Thymus (tissue), 11 donors: ENCODE data around the gene ELP4. TPM values are rescaled to one million over a fixed set of nuclear protein-coding genes. Genes with fewer than 3 reads are reported as not detected.
A peak's percentile ranks its signal among the peaks of the same experiment; 100 is the strongest.

Source experiments
- DNase-seq, 9 donors: peaks; one replicate each; pipeline ENCODE4 v3.0.0-alpha.2; 2013; ENCODE audit warnings: low spot score in 9 of 9, low read depth in 6 of 9, missing footprints in 1 of 9
- H3K27ac ChIP-seq, 2 donors: one replicate each; pipeline ENCODE4 v1.5.1; 2013; ENCODE audit warnings: control low read depth in 1 of 2, low read depth in 1 of 2, low read length in 1 of 2, mild to moderate bottlenecking in 1 of 2, moderate library complexity in 1 of 2
- H3K27me3 ChIP-seq, 2 donors: one replicate each; pipeline ENCODE4 v1.5.1; 2013; ENCODE audit warnings: low read length in 1 of 2; ENCODE audit not compliant: control insufficient read depth in 2 of 2, insufficient read depth in 1 of 2
- H3K36me3 ChIP-seq, 2 donors: one replicate each; pipeline ENCODE4 v1.5.1; 2013; ENCODE audit warnings: low read length in 1 of 2, mild to moderate bottlenecking in 1 of 2, moderate library complexity in 1 of 2; ENCODE audit not compliant: control insufficient read depth in 2 of 2, insufficient read depth in 2 of 2
- H3K4me1 ChIP-seq, 2 donors: one replicate each; pipeline ENCODE4 v1.5.1; 2013; ENCODE audit warnings: low read length in 2 of 2; ENCODE audit not compliant: control insufficient read depth in 2 of 2, insufficient read depth in 2 of 2
- H3K4me3 ChIP-seq, 2 donors: one replicate each; pipeline ENCODE4 v1.5.1; 2013; ENCODE audit warnings: low read length in 2 of 2, control low read depth in 1 of 2, mild to moderate bottlenecking in 1 of 2
- H3K9me3 ChIP-seq, 2 donors: one replicate each; pipeline ENCODE4 v1.5.1; 2013; ENCODE audit warnings: low read length in 1 of 2, mild to moderate bottlenecking in 1 of 2; ENCODE audit not compliant: control insufficient read depth in 2 of 2, insufficient read depth in 1 of 2
- WGBS: extraction: QIAGEN DNeasy Blood & Tissue Kit; methylation state at CpG from one replicate; pipeline ENCODE4 v1.1.7; 2013; 5-methylcytosine and 5-hydroxymethylcytosine counted together
- polyA plus RNA-seq: library from polyadenylated mRNA; stranded (reverse); fragments of 200-250 nt; gene quantifications from one replicate; pipeline ENCODE4 v1.2.3, GENCODE V29; 2013
- total RNA-seq: library from RNA; stranded (reverse); fragments of 120-200 nt; gene quantifications from one replicate; pipeline ENCODE4 v1.2.4, GENCODE V29; 2013
- donor health status: healthy.

ELP4 gene
- total and polyA plus RNA-seq, 2 donors, result 20.6 to 26.8 TPM

GRCh38 chr11:31809541-31809856, 299.9 kb downstream of the ELP4 start:
- H3K27ac ChIP-seq, result no peak overlapping the region
- no peak for DNase-seq
- WGBS, result 19% methylated on average over 6 of the region's 6 CpGs
- H3K9me3 ChIP-seq, result peaks cover 0 to 8% of the 10 kb centered on the region in 2 donors
- no peak overlapping the region for H3K4me3 ChIP-seq
- peaks cover 88 to 100% of the 10 kb centered on the region in 2 donors for H3K27me3 ChIP-seq
- H3K36me3 ChIP-seq, result no peaks in the 10 kb centered on the region
- H3K4me1 ChIP-seq, result peaks cover 13 to 46% of the 10 kb centered on the region in 2 donors

DNA sequence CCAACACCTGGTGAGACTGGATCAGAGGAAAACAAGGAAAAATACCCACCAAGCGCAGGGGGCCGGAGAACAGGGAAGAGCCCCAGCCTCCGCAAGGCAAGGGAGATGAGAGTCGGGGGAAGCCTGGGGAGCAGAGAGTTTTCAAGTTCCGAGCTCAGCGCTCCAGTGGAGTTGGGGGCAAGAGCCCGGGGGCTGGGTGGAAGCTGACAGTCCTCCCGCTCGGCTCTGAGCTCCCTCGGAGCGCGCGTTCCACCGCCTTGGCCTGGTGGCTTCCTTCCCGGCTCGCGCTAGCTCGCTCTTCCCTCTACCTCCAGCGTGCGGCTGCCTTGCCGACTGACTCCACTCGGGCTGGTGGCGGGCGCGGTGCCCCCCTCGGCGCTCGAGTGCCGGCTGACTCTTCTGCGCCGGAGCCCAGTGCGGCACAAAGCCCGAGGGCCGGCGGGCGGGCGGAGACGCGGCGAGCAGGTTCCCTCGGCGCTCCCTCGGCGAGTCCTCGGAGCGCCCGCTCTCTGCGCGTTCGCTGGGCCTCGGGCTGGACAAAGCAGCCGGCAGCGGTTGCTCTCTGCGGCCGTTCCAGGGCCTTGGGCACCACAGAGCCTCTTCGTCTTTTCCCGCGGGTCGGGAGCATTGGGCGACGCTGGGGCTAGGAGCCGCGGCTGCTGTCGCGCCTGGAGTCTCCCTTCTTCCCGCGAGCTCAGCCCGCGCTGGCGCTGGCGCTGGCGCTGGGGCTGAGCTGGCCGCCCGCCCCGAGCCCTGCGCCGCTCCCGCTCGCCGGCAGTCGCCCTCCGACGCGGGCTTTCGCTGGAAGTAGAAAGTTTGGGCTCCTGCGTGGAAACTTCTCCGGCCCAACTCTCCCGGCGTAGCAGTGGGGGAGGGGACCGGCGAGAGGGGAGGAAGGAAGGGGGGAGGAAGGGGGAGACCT, 300.6 kb downstream of the ELP4 start:
- WGBS, result 3% methylated on average over 91 of the region's 91 CpGs
- H3K9me3 ChIP-seq, result peaks cover 0 to 8% of the 10 kb centered on the region in 2 donors
- DNase-seq, result no peak
- no peak overlapping the region for H3K27ac ChIP-seq
- H3K27me3 ChIP-seq, result peaks cover 87 to 100% of the 10 kb centered on the region in 2 donors
- H3K36me3 ChIP-seq, result no peaks in the 10 kb centered on the region
- H3K4me1 ChIP-seq, result peaks cover 13 to 45% of the 10 kb centered on the region in 2 donors
- H3K4me3 ChIP-seq, result peak overlapping the region in 1 of 2 donors; percentile 46

GRCh38 chr11:31810779-31811647, 301.4 kb downstream of the ELP4 start, which contains the start of gene PAX6:
Gene PAX6, minus strand, starts transcription at chr11:31811322. Its CDS starts 4,911 bp downstream, at chr11:31806411.
- H3K9me3 ChIP-seq, result peaks cover 0 to 8% of the 10 kb centered on the region in 2 donors
- peaks cover 86 to 100% of the 10 kb centered on the region in 2 donors for H3K27me3 ChIP-seq
- H3K4me1 ChIP-seq, result peaks cover 13 to 46% of the 10 kb centered on the region in 2 donors
- DNase-seq, result peak; percentile 29 to 81 (median 55)
- H3K4me3 ChIP-seq, result peak within 1 kb of the TSS in 1 of 2 donors; percentile 46
- H3K36me3 ChIP-seq, result no peaks in the 10 kb centered on the region
- WGBS, result 2% methylated on average over 49 of the region's 49 CpGs
- H3K27ac ChIP-seq, result no peak within 1 kb of the TSS

DNA sequence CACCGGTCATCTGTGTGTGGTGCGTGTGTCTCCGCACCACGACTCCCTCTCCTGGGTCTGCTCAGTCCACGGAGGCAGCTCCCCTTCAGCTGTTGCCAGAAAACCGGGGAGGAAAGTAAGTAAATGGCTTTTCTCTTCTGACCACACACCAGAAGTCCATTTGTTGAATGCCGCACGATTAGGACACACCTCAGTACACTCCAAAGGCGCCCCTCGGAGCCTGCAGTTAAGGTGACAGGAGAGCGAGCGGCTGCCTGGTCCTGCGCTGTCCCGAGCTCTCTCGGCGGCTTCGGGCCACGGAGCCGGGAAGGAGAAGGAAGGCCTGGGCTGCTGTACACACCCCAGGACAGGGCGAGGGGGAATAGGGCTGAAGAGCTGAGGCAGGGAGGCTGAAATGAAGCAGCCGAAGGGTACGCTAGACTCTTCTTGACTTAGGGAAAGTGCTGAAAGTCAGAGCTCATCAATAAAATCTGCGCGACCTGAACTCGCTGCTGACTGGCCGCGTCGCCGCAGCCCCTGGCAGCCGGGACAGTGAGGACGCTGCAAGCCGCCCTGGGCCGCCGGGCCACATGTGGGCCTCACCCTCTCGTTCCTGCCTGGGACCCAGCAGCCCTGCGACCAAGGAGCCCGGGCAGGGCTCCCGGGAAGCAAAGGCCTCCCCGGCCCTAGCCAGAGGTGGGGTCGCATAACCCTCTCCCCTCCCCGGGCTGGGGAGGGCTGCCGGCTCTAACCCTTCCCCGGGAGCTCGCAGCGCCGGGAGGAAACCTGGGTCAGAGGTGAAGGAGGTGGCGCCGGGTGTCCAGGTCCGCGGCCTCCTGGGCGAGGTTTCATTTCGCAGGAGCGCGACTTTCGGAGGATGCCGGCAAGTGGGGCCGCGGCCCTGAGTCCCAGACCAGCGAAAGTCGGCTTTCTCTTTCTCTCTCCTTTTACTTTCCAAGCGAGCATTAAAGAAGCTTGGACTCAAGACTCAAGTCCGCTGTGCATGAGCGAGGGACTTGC, 303.1 kb downstream of the ELP4 start:
- 3% methylated on average over 63 of the region's 63 CpGs for WGBS
- Histone ChIP-seq H3K9me3 (peaks cover 0 to 7% of the 10 kb centered on the region in 2 donors), H3K4me3 (peak overlapping the region in 1 of 2 donors; percentile 33), H3K4me1 (peaks cover 21 to 51% of the 10 kb centered on the region in 2 donors), H3K27me3 (peaks cover 94 to 100% of the 10 kb centered on the region in 2 donors), H3K27ac (no peak overlapping the region), H3K36me3 (no peaks in the 10 kb centered on the region)
- no peak for DNase-seq

DNA sequence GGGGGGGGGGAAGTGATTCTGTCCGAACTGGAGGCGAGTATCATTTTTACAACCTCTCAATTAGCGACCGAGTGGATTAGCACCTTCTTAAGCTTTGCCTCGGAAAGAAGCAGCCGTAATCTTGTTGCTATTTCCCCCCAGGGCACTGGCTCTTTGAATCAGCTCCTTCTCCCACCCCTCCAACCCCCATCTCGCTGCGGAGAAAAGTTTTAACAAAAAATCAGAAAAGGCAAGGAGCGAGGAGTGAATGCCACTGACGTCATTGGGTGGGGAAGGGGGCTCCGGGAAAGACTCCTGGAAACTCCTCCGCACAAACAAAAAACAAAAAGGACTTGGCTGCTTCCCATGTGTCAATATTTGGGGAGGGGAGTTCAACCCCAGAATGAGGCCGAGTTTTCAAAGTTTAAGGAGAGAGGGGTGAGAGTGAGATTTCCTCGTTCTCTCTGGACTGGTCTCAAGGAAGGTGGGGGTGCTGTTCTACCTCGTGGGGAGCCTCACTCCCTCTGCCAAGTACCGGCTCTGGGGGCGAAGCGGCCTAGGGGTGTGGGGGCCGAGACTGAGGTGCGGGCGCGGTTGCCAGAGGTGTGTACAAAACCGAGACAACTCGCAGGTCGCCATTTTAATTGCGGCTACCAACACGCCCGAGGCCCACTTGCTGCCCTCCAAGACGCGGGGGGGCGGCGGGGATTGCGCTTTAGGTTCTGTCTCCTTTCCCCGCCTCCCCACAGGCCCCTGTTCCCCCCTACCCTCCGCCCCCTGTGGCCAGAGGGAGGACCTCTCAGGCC, 304.0 kb downstream of the ELP4 start:
- Histone ChIP-seq H3K9me3 (peaks cover 0 to 7% of the 10 kb centered on the region in 2 donors), H3K27ac (no peak overlapping the region), H3K27me3 (peaks cover 94 to 100% of the 10 kb centered on the region in 2 donors), H3K4me1 (peaks cover 22 to 56% of the 10 kb centered on the region in 2 donors), H3K4me3 (peak overlapping the region in 1 of 2 donors; percentile 33), H3K36me3 (no peaks in the 10 kb centered on the region)
- 5% methylated on average over 35 of the region's 35 CpGs for WGBS
- DNase-seq, result no peak

- Histone ChIP-seq H3K27me3 (peaks cover 94 to 100% of the 10 kb centered on the region in 2 donors), H3K27ac (no peak overlapping the region), H3K4me3 (no peak overlapping the region), H3K4me1 (peaks cover 22 to 52% of the 10 kb centered on the region in 2 donors), H3K36me3 (no peaks in the 10 kb centered on the region), H3K9me3 (peaks cover 0 to 7% of the 10 kb centered on the region in 2 donors)
- no peak for DNase-seq
- WGBS, result 5% methylated on average over 38 of the region's 38 CpGs
Observed at GRCh38 chr11:31814176-31814868, 304.8 kb downstream of the ELP4 start.

DNA sequence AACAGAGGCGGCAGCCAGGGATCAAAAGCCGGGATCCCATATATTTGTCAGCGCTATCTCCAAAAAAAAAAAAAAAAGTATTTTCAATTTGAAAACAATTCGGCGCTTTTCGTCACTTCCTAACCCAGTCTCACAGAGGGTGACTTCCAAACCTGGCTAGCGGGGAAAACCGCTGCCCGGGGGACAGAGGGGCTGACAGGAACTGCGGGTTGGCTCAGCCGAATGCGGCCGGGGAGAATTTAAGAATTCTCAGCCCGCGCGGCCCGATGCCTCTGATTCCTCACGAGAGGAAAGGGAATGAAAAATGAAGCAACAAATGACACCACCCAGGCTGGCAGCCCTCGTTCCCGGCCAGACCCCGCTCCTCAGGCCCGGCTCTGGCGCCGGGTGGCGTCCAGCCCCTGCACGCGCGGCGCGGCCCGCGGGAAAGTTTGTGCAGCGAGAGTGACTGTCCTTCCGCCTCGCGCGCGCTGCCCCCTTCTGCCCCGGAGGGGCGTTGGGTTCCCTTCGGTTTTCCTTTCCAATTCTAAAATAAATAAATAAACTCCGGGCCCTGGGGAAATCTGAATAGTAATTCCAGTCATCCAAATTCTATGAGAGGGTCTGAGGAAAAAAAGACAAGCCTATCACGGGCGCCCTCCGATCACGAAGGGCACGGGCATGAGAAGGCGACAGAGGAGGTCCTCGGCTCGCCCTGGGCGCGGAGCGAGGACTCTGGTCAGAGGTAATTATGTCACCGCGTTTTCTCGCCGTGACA, 306.3 kb downstream of the ELP4 start:
- no peak for DNase-seq
- WGBS, result 3% methylated on average over 57 of the region's 57 CpGs
- Histone ChIP-seq H3K4me3 (no peak overlapping the region), H3K9me3 (peaks cover 1 to 7% of the 10 kb centered on the region in 2 donors), H3K27me3 (peaks cover 93 to 100% of the 10 kb centered on the region in 2 donors), H3K27ac (no peak overlapping the region), H3K4me1 (peaks cover 12 to 41% of the 10 kb centered on the region in 2 donors), H3K36me3 (no peaks in the 10 kb centered on the region)
